Ramos (cell line): Measurements from ENCODE around the gene ARL15.

ENCODE experiments used
- in situ Hi-C: fragments of 300-500 bp; cut with MboI; formaldehyde crosslinking; loops from one replicate; pipeline ENCODE4 v1.14.3; 2022; ENCODE audit warnings: low sequenced_read_pairs; ENCODE audit not compliant: unreplicated experiment

Gene ARL15

GRCh38 chr5:54288568-54289217 lies 21.7 kb downstream of the ARL15 start:
- in situ Hi-C loops = no loop called here

- in situ Hi-C loops = no loop called here
Measured at GRCh38 chr5:54285686-54286085, 24.7 kb downstream of the ARL15 start.

- in situ Hi-C loops = no loop called here
Measured at GRCh38 chr5:54284586-54284985, 25.8 kb downstream of the ARL15 start.

GRCh38 chr5:54282876-54283275 lies 27.5 kb downstream of the ARL15 start:
- in situ Hi-C loops = no loop called here

- in situ Hi-C loops = no loop called here
Measured at GRCh38 chr5:54281960-54282692, 28.2 kb downstream of the ARL15 start.

- in situ Hi-C loops = no loop called here
Measured at GRCh38 chr5:54279960-54280359, 30.4 kb downstream of the ARL15 start.

- in situ Hi-C loops = no loop called here
Measured at GRCh38 chr5:54278979-54279717, 31.2 kb downstream of the ARL15 start.

GRCh38 chr5:54278036-54278830 lies 32.1 kb downstream of the ARL15 start:
- in situ Hi-C loops = no loop called here

- in situ Hi-C loops = no loop called here
Measured at GRCh38 chr5:54276048-54276447, 34.3 kb downstream of the ARL15 start.

- in situ Hi-C loops = no loop called here
Measured at GRCh38 chr5:54275361-54275760, 35.0 kb downstream of the ARL15 start.

GRCh38 chr5:54274944-54275343 lies 35.4 kb downstream of the ARL15 start:
- in situ Hi-C loops = no loop called here

- in situ Hi-C loops = no loop called here
Measured at GRCh38 chr5:54273715-54274114, 36.7 kb downstream of the ARL15 start.

- in situ Hi-C loops = no loop called here
Measured at GRCh38 chr5:54272746-54273145, 37.6 kb downstream of the ARL15 start.

GRCh38 chr5:54270326-54270725 lies 40.0 kb downstream of the ARL15 start:
- in situ Hi-C loops = no loop called here

- in situ Hi-C loops = no loop called here
Measured at GRCh38 chr5:54264574-54264973, 45.8 kb downstream of the ARL15 start.

GRCh38 chr5:54263447-54263846 lies 46.9 kb downstream of the ARL15 start:
- in situ Hi-C loops = no loop called here

- in situ Hi-C loops = no loop called here
Measured at GRCh38 chr5:54261596-54261995, 48.8 kb downstream of the ARL15 start.

GRCh38 chr5:54259981-54260380 lies 50.4 kb downstream of the ARL15 start:
- in situ Hi-C loops = no loop called here

GRCh38 chr5:54259090-54259489 lies 51.3 kb downstream of the ARL15 start:
- in situ Hi-C loops = no loop called here

GRCh38 chr5:54257366-54258118 lies 52.8 kb downstream of the ARL15 start:
- in situ Hi-C loops = no loop called here
